ENCODE data around the gene TKT. TPM values are rescaled to one million over a fixed set of nuclear protein-coding genes. Genes with fewer than 3 reads are reported as not detected.

The TKT gene
- total RNA-seq, 1 donor from 2014 or later = 32.1 TPM

DNA sequence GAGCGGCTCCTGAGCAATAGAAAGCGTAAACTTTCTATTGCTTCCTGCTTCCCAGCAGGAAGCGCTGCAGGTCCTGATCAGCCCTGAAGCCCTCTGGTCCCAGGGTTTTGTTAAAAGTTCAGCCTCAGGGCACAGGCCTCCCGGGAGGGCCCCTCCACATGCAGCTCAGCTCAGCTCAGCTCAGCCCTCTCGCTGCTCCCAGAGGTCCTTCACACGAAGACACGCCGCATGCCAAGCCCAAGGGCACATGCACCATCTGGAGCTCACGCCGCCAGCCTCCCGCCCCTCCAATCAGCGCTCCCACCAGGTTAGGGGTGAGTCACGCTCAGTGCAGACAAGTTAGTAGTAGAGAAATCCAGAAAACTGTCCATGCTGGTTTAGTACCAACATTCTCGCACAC lies 12.7 kb downstream of the TKT start:
- H3K27ac ChIP-seq (replicated peaks) = peak overlapping the region; percentile 71
- peaks cover 44% of the 10 kb centered on the region for H3K36me3 ChIP-seq
- no peak overlapping the region for H3K4me3 ChIP-seq
- peaks cover 83% of the 10 kb centered on the region for H3K4me1 ChIP-seq
- intact Hi-C loops (cut with micrococcal nuclease) = no loop called here
- DNase-seq = no peak
- no peaks in the 10 kb centered on the region for H3K9me3 ChIP-seq (replicated peaks)
- H3K27me3 ChIP-seq (ENCODE audit: low read depth) = no peaks in the 10 kb centered on the region
- TF ChIP-seq, protein P1, sequence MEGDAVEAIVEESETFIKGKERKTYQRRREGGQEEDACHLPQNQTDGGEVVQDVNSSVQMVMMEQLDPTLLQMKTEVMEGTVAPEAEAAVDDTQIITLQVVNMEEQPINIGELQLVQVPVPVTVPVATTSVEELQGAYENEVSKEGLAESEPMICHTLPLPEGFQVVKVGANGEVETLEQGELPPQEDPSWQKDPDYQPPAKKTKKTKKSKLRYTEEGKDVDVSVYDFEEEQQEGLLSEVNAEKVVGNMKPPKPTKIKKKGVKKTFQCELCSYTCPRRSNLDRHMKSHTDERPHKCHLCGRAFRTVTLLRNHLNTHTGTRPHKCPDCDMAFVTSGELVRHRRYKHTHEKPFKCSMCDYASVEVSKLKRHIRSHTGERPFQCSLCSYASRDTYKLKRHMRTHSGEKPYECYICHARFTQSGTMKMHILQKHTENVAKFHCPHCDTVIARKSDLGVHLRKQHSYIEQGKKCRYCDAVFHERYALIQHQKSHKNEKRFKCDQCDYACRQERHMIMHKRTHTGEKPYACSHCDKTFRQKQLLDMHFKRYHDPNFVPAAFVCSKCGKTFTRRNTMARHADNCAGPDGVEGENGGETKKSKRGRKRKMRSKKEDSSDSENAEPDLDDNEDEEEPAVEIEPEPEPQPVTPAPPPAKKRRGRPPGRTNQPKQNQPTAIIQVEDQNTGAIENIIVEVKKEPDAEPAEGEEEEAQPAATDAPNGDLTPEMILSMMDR (IDR thresholded peaks at IDR 0.05; ENCODE audit: borderline replicate concordance) = no peak

DNA sequence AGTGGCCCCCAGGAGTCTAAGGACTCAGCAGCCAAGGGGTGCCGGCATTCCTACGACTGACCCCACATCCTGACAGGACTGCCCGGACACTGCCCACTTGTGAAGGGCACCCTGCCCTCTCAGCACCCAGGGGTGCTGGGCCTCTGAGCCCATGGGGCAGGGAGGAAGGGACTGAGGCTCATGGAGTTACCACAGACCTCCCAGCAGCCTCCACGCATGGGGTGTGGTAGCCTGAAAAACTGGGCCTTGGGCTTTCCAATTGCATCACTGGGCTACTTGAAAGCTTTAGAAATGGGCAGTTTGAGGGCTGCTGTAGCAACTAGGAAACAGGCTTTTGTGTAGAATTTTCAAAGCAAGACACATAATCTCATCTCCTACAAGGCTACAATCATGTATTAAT lies 13.2 kb downstream of the TKT start:
- intact Hi-C loops (cut with micrococcal nuclease) = no loop called here
- TF ChIP-seq, protein P1 (IDR thresholded peaks at IDR 0.05; ENCODE audit: borderline replicate concordance) = no peak
- Histone ChIP-seq H3K36me3 (peaks cover 50% of the 10 kb centered on the region), H3K4me1 (peaks cover 83% of the 10 kb centered on the region), H3K9me3 (replicated peaks) (no peaks in the 10 kb centered on the region), H3K4me3 (no peak overlapping the region), H3K27me3 (ENCODE audit: low read depth) (no peaks in the 10 kb centered on the region), H3K27ac (replicated peaks) (peak overlapping the region; percentile 71)
- no peak for DNase-seq

DNA sequence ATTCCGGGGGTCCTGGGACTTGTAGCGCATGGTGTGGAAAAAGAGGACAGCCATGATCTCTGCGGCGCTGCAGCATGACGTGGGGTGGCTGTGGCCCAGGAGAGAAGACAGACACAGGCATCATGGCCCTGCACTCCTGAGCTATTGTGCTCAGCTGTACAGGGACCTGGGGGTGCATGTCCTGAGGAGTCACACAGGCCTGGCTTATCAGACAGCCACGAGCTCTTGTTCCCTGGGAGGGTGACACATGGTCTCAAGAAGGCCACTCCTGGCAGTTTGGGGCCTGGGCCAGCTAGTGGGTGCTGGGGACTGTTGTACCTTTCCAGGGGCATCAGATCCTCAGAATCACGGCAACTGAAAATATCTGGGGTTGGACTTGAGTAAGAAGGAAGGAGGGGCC lies 13.7 kb downstream of the TKT start:
- peak overlapping the region; percentile 71 for H3K27ac ChIP-seq (replicated peaks)
- intact Hi-C loops (cut with micrococcal nuclease) = no loop called here
- TF ChIP-seq, protein P1 (IDR thresholded peaks at IDR 0.05; ENCODE audit: borderline replicate concordance) = no peak
- H3K27me3 ChIP-seq (ENCODE audit: low read depth) = no peaks in the 10 kb centered on the region
- DNase-seq = peak; percentile 37
- peaks cover 50% of the 10 kb centered on the region for H3K36me3 ChIP-seq
- no peaks in the 10 kb centered on the region for H3K9me3 ChIP-seq (replicated peaks)
- H3K4me3 ChIP-seq = peak overlapping the region; percentile 8
- peaks cover 79% of the 10 kb centered on the region for H3K4me1 ChIP-seq

DNA sequence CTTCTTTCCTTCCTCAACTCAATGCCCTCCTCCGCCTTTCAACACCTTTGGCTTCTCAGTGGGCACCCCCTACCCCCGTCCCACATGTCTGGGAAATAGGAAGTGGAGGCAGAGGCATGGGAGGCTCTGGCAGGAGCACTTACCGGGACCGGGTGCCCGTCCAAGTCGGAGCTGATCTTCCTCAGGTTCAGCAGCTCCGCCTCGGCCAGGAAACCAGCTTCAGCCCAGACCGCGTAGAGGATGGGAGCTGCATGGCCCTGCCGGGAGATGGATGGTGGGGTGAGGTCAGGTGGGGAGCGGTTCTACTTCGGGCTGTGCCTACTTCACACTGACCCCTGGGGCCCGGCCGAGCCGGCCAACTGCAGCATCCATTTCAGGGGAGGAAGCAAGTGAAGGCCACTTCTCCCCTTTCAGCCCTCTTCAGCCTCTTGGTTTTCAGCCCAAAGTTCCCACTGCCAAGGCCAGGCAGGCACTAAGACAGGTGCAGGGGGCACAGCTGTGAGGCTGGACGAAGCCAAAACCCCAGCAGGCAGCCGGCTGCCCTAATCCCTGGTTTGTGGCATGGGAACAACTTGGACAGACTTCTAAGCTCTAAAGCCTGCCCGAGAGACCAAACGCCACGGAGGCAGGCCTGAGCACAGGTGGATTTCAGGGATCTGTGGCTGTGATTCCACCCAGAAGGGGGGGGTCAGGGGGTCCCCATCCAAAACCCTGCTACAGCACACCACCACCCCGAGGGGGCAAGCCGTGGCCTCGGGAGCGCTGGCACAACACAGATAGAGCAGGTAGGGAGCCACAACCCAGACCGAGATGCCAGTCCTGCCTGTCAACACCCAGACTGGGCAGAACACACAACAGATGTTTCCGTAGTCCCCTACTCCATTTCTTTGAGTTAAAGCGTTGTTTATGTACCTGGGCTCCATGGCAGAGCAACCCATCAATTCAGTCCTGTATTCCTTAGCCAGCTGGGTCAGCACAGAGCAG lies 14.5 kb downstream of the TKT start:
- peak overlapping the region; percentile 71 for H3K27ac ChIP-seq (replicated peaks)
- DNase-seq = no peak
- H3K4me1 ChIP-seq = peaks cover 80% of the 10 kb centered on the region
- peaks cover 47% of the 10 kb centered on the region for H3K36me3 ChIP-seq
- no peaks in the 10 kb centered on the region for H3K27me3 ChIP-seq (ENCODE audit: low read depth)
- H3K4me3 ChIP-seq = peak overlapping the region; percentile 8
- intact Hi-C loops (cut with micrococcal nuclease) = no loop called here
- no peaks in the 10 kb centered on the region for H3K9me3 ChIP-seq (replicated peaks)
- TF ChIP-seq, protein P1 (IDR thresholded peaks at IDR 0.05; ENCODE audit: borderline replicate concordance) = no peak

DNA sequence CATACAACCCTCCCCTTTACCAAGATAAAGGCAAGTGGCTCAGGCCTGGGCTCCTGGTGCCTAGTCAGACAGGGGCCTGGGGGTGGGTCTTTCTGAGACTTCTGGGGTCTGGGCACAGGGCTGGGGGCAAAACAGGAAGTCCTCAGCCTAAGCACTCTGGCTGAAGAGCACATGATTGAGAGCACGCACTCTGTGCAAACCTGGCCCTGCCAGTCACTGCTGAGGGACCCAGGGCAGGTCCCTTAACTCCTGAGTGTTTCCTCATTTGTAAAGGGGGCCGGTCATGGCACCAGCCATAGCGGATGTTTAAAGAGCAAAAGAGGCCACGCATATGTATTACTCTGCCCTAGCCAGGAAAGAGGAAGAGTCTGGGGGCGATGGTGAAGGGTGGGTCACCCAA lies 16.0 kb downstream of the TKT start:
- Histone ChIP-seq H3K4me1 (peaks cover 76% of the 10 kb centered on the region), H3K9me3 (replicated peaks) (no peaks in the 10 kb centered on the region), H3K27me3 (ENCODE audit: low read depth) (no peaks in the 10 kb centered on the region), H3K4me3 (no peak overlapping the region), H3K27ac (replicated peaks) (peak overlapping the region; percentile 71), H3K36me3 (peaks cover 56% of the 10 kb centered on the region)
- DNase-seq = no peak
- intact Hi-C loops (cut with micrococcal nuclease) = no loop called here
- TF ChIP-seq, protein P1 (IDR thresholded peaks at IDR 0.05; ENCODE audit: borderline replicate concordance) = no peak
